Calu3 (cell line): ENCODE results near the gene TAPBPL. TPM values are rescaled to one million over a fixed set of nuclear protein-coding genes. Genes with fewer than 3 reads are reported as not detected.

Experiments
- BruUV-seq: library from RNA; stranded (reverse); fragments of 400-500 nt; replicated peaks from 2 replicates; lab custom pipeline; 2021; lab: Mats Ljungman, UMichigan
- CTCF ChIA-PET: fragments of 300-600 bp; sonication (Branson Sonifier 250); formaldehyde crosslinking; loops from one replicate; lab custom pipeline; 2022; ENCODE audit warnings: antibody characterized with exemption; lab: Charles Lee
- DNase-seq: peaks from one replicate; pipeline ENCODE4 v3.0.0; 2022
- H3K27ac Mint-ChIP-seq: one replicate; pipeline ENCODE4 v1.8.0; 2022; ENCODE audit warnings: mixed read lengths; ENCODE audit not compliant: unreplicated experiment
- H3K27me3 Mint-ChIP-seq: one replicate; pipeline ENCODE4 v1.8.0; 2022; ENCODE audit warnings: mixed read lengths; ENCODE audit not compliant: unreplicated experiment
- H3K36me3 Mint-ChIP-seq: one replicate; pipeline ENCODE4 v1.8.0; 2022; ENCODE audit warnings: mild to moderate bottlenecking, moderate library complexity, mixed read lengths; ENCODE audit not compliant: insufficient read depth, unreplicated experiment
- H3K4me1 Mint-ChIP-seq: one replicate; pipeline ENCODE4 v1.8.0; 2022; ENCODE audit warnings: mild to moderate bottlenecking, low read depth, mixed read lengths; ENCODE audit not compliant: unreplicated experiment
- H3K4me3 Mint-ChIP-seq: one replicate; pipeline ENCODE4 v1.8.0; 2022; ENCODE audit warnings: mild to moderate bottlenecking, low read depth, moderate library complexity, mixed read lengths; ENCODE audit not compliant: unreplicated experiment
- H3K9me3 Mint-ChIP-seq: one replicate; pipeline ENCODE4 v1.8.0; 2022; ENCODE audit warnings: low read depth, mixed read lengths; ENCODE audit not compliant: unreplicated experiment
- intact Hi-C: fragments of 100-400 bp; cut with micrococcal nuclease; formaldehyde crosslinking; loops from one replicate; pipeline ENCODE4 v1.10.0; 2022; ENCODE audit not compliant: unreplicated experiment
- total RNA-seq: library from RNA; stranded (reverse); gene quantifications from 2 replicates; pipeline ENCODE4 v1.2.3, GENCODE V29; 2022
- TF ChIP-seq, protein P1 (sequence below): fragments of 200-600 bp; IDR thresholded peaks from one replicate; pipeline ENCODE4 v1.8.0; 2022; ENCODE audit warnings: antibody characterized with exemption; ENCODE audit not compliant: unreplicated experiment

TAPBPL gene
- total RNA-seq, 1 experiment from 2014 or later, result 28.0 TPM

GRCh38 chr12:6469092-6469491 lies 17.2 kb downstream of the TAPBPL start:
- H3K27ac Mint-ChIP-seq, result no peak overlapping the region
- DNase-seq, result no peak
- peaks cover 38% of the 10 kb centered on the region for H3K36me3 Mint-ChIP-seq
- no TSS peak for BruUV-seq
- CTCF ChIA-PET, result interaction anchor here (0.6 kb wide), 1 partner anchor 502 kb away, joined by 6 read pairs; no protein-coding TSS in a partner anchor
- TF ChIP-seq, protein P1, sequence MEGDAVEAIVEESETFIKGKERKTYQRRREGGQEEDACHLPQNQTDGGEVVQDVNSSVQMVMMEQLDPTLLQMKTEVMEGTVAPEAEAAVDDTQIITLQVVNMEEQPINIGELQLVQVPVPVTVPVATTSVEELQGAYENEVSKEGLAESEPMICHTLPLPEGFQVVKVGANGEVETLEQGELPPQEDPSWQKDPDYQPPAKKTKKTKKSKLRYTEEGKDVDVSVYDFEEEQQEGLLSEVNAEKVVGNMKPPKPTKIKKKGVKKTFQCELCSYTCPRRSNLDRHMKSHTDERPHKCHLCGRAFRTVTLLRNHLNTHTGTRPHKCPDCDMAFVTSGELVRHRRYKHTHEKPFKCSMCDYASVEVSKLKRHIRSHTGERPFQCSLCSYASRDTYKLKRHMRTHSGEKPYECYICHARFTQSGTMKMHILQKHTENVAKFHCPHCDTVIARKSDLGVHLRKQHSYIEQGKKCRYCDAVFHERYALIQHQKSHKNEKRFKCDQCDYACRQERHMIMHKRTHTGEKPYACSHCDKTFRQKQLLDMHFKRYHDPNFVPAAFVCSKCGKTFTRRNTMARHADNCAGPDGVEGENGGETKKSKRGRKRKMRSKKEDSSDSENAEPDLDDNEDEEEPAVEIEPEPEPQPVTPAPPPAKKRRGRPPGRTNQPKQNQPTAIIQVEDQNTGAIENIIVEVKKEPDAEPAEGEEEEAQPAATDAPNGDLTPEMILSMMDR, result no peak
- H3K27me3 Mint-ChIP-seq, result no peaks in the 10 kb centered on the region
- H3K9me3 Mint-ChIP-seq, result no peaks in the 10 kb centered on the region
- peak overlapping the region; percentile 83 for H3K4me3 Mint-ChIP-seq
- intact Hi-C loops, result loop anchor here (5.0 kb wide), 1 partner anchor 132 kb away; no protein-coding TSS in a partner anchor
- peaks cover 18% of the 10 kb centered on the region for H3K4me1 Mint-ChIP-seq

DNA sequence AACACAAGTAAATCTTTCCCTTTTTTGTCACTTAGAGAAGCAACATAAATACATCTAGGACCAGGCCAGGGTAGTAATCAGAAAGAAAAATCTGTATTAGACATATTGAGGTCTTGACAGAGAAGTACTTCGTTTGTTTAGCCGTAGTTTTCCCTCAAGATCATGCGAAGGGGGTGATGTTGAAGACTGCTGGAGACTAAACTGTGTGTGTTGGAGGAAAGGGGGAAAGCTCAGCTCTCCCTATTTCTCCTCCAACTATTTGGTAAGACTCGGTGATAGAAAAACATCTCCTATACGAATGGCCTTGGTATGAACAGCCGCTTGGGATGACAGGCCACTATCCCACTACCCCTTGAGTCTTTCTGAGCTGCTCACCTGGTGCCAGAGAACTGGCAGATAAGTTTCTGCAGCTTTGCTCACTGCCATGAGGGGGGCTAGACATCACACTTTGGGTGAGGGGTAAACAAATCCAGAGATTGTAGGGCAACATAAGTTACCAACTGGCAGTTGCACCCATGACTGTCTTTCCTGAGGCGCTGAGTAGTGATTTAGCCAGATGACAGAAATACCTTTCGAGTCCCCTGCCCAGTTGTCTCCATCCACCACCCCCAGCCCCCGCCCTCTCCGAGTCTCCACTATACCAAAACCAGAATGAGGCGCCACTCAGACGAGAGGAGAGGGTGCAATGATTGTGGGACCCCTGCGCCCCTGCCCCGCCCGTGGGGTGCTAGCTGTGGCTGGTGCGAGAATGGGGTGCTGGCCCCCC lies 17.9 kb downstream of the TAPBPL start:
- Mint-ChIP-seq H3K36me3 (peaks cover 31% of the 10 kb centered on the region), H3K4me1 (peaks cover 18% of the 10 kb centered on the region), H3K9me3 (no peaks in the 10 kb centered on the region), H3K27ac (no peak overlapping the region), H3K4me3 (peak overlapping the region; percentile 83), H3K27me3 (no peaks in the 10 kb centered on the region)
- CTCF ChIA-PET, result no interaction called here
- DNase-seq, result no peak
- BruUV-seq, result TSS peak; percentile 46
- TF ChIP-seq, protein P1, result no peak
- intact Hi-C loops, result loop anchor here (5.0 kb wide), 2 partner anchors 132 to 257 kb away; no protein-coding TSS in a partner anchor

GRCh38 chr12:6470375-6471163 lies 18.7 kb downstream of the TAPBPL start, which contains the start of gene VAMP1:
Gene VAMP1, minus strand, starts transcription at chr12:6470677. Its CDS starts 146 bp downstream, at chr12:6470531.
- Mint-ChIP-seq H3K4me3 (peak within 1 kb of the TSS; percentile 83), H3K27me3 (no peaks in the 10 kb centered on the region), H3K4me1 (peaks cover 18% of the 10 kb centered on the region), H3K36me3 (peaks cover 28% of the 10 kb centered on the region), H3K9me3 (no peaks in the 10 kb centered on the region), H3K27ac (peak within 1 kb of the TSS; percentile 57)
- TF ChIP-seq, protein P1, result no peak
- DNase-seq, result peak; percentile 98
- intact Hi-C loops, result loop anchor here (5.0 kb wide), 1 partner anchor 258 kb away; no protein-coding TSS in a partner anchor
- no TSS peak for BruUV-seq
- CTCF ChIA-PET, result interaction anchor here (0.5 to 0.9 kb wide), 5 partner anchors 12 to 135 kb away, joined by 3 to 6 read pairs (median 3); partner anchors contain the start of gene GAPDH

- no peak overlapping the region for H3K27ac Mint-ChIP-seq
- TF ChIP-seq, protein P1, result no peak
- no TSS peak for BruUV-seq
- no peaks in the 10 kb centered on the region for H3K9me3 Mint-ChIP-seq
- intact Hi-C loops, result loop anchor here (5.0 kb wide), 1 partner anchor 260 kb away; no protein-coding TSS in a partner anchor
- H3K4me1 Mint-ChIP-seq, result peaks cover 18% of the 10 kb centered on the region
- no peak for DNase-seq
- CTCF ChIA-PET, result no interaction called here
- H3K36me3 Mint-ChIP-seq, result peaks cover 23% of the 10 kb centered on the region
- no peaks in the 10 kb centered on the region for H3K27me3 Mint-ChIP-seq
- no peak overlapping the region for H3K4me3 Mint-ChIP-seq
These were observed 20.1 kb downstream of the TAPBPL start for GRCh38 chr12:6471989-6472360.
